WI38 (cell line): ENCODE results near the gene ASXL2.

Source experiments
- H3K4me3 ChIP-seq: 2 replicates; pipeline ENCODE4 v1.5.1; 2011; ENCODE audit warnings: low read depth, mild to moderate bottlenecking, control low read depth, low read length
- TF ChIP-seq, protein P1 (sequence below): IDR thresholded peaks from 2 replicates; pipeline ENCODE4 v1.5.1; 2012; ENCODE audit warnings: low read depth, mild to moderate bottlenecking, control low read depth, low read length

The ASXL2 gene

GRCh38 chr2:25738383-25739343, 139.6 kb downstream of the ASXL2 start:
- H3K4me3 ChIP-seq = no peak overlapping the region
- TF ChIP-seq, protein P1, sequence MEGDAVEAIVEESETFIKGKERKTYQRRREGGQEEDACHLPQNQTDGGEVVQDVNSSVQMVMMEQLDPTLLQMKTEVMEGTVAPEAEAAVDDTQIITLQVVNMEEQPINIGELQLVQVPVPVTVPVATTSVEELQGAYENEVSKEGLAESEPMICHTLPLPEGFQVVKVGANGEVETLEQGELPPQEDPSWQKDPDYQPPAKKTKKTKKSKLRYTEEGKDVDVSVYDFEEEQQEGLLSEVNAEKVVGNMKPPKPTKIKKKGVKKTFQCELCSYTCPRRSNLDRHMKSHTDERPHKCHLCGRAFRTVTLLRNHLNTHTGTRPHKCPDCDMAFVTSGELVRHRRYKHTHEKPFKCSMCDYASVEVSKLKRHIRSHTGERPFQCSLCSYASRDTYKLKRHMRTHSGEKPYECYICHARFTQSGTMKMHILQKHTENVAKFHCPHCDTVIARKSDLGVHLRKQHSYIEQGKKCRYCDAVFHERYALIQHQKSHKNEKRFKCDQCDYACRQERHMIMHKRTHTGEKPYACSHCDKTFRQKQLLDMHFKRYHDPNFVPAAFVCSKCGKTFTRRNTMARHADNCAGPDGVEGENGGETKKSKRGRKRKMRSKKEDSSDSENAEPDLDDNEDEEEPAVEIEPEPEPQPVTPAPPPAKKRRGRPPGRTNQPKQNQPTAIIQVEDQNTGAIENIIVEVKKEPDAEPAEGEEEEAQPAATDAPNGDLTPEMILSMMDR = no peak

- no peak overlapping the region for H3K4me3 ChIP-seq
- TF ChIP-seq, protein P1 = no peak
These were observed 141.3 kb downstream of the ASXL2 start for GRCh38 chr2:25736899-25737515.

DNA sequence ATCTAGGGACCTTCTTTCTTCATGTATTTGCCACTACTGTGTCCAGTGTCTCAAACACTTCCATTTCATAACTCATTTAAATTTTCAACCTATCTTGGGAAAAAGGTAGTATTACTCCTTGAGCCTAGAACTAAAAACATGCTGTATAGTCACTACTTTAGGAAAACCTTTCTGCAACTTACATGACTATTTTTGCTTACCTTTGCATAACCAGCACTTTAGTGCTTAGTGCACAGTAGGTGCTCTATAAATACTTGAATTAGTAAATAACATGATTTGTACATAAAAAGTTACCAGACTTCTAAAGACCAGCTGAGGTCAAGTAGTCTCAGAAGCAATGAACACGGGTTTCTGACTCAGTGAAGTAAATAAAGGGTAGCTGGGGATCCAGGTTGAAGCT, 142.5 kb downstream of the ASXL2 start:
- no peak overlapping the region for H3K4me3 ChIP-seq

DNA sequence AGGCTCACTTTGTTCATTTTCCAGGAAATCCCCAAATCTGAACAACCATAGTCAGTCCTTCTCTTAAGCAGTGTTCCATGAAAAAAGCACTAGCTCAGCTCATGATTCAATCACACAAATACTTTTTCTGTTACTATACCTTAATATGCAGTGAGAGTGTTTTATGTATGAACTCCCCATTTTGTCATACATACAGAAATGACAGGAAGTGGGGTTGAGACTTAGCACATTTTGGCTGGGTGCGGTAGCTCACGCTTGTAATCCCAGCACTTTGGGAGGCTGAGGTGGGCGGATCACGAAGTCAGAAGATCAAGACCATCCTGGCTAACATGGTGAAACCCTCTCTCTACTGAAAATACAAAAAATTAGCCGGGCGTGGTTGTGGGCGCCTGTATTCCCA, 149.7 kb downstream of the ASXL2 start:
- TF ChIP-seq, protein P1 = no peak
- no peak overlapping the region for H3K4me3 ChIP-seq

More for the DNA sequence above, 142.5 kb downstream of the ASXL2 start:
- TF ChIP-seq, protein P1 = no peak

- TF ChIP-seq, protein P1 = no peak
- no peak overlapping the region for H3K4me3 ChIP-seq
These were observed 151.8 kb downstream of the ASXL2 start for GRCh38 chr2:25726522-25726921.

DNA sequence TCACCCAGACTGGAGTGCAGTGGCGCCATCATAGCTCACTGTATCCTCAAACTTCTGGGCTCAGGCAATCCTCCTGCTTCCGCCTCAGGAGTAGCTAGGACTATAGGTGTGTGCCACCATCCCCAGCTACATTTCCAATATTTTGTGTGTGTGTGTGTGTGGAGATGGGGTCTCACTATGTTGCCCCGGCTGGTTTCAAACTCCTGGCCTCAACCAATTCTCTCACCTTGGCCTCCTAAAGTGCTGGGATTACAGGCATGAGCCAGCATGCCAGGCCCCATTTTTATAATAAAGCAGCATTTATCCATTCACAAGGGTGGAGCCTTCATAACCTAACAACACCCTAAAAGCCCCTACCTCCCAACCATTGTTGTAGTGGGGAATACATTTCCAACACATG, 152.4 kb downstream of the ASXL2 start:
- no peak overlapping the region for H3K4me3 ChIP-seq
- TF ChIP-seq, protein P1 = no peak

DNA sequence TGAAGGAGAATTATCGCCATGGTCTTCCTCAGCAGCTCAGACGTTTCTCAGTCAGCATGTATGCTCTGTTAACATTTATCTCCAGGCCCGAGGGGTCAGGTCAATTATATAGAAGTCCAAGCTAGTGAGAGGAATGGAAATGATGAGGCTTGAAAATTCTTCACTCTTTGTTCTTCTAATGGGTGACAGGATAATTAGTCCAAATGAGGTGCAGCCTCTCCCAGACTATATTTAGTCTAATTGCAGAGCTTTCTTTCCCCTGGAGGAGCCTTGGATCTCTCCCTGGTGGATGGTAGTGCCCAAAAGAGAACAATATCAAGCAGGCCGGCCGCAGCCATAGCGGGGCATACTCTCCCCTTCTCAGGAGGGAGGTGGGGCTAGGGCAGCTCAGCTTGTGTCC, 153.5 kb downstream of the ASXL2 start:
- TF ChIP-seq, protein P1 = no peak
- no peak overlapping the region for H3K4me3 ChIP-seq
